GM23338 (cell line): ENCODE data around the gene PYY.

Source experiments
- CREB1 ChIP-seq: fragments of 250-450 bp; sonication (Bioruptor Pico); IDR thresholded peaks from 2 replicates; pipeline ENCODE4 v1.5.0; 2020; ENCODE audit warnings: low read depth, mild to moderate bottlenecking, moderate library complexity
- CTCF ChIP-seq, 2 experiments: fragments of 200-600 bp in 1 of 2; sonication (generic) in 1 of 2; conservative IDR thresholded peaks; 2 replicates each; pipeline versions ENCODE4 v1.5.1 to v1.6.1; 2016 to 2017; ENCODE audit warnings: antibody characterized with exemption in 2 of 2, low read depth in 2 of 2, mild to moderate bottlenecking in 2 of 2, moderate library complexity in 1 of 2
- EZH2 ChIP-seq: fragments of 200-600 bp; sonication (generic); IDR thresholded peaks from one replicate; pipeline ENCODE4 v1.8.0; 2017; ENCODE audit warnings: antibody characterized with exemption, mild to moderate bottlenecking, low read depth; ENCODE audit not compliant: unreplicated experiment
- EZH2phosphoT487 ChIP-seq: fragments of 200-600 bp; sonication (generic); IDR thresholded peaks from one replicate; pipeline ENCODE4 v1.8.1; 2018; ENCODE audit warnings: antibody characterized with exemption; ENCODE audit not compliant: unreplicated experiment
- JUNB ChIP-seq: IDR thresholded peaks from one replicate; pipeline ENCODE4 v1.6.1; 2016; ENCODE audit warnings: antibody characterized with exemption; ENCODE audit not compliant: unreplicated experiment
- POLR2AphosphoS5 ChIP-seq: IDR thresholded peaks from 2 replicates; pipeline ENCODE4 v1.6.1; 2016; ENCODE audit warnings: antibody characterized with exemption, low read depth
- ZNF331 ChIP-seq: fragments of 250-450 bp; sonication (Bioruptor Pico); IDR thresholded peaks from 2 replicates; pipeline ENCODE4 v1.5.0; 2020; ENCODE audit warnings: low read depth, mild to moderate bottlenecking, moderate library complexity
- TF ChIP-seq, protein P1 (sequence below): IDR thresholded peaks from one replicate; pipeline ENCODE4 v1.6.1; 2018; ENCODE audit warnings: antibody characterized with exemption; ENCODE audit not compliant: unreplicated experiment
- TF ChIP-seq, protein P2 (sequence below): IDR thresholded peaks from 2 replicates; pipeline ENCODE4 v1.6.1; 2016; ENCODE audit warnings: antibody characterized with exemption
- TF ChIP-seq, protein P3 (sequence below): fragments of 250-450 bp; sonication (Bioruptor Pico); IDR thresholded peaks from 2 replicates; pipeline ENCODE4 v1.5.0; 2020; ENCODE audit warnings: mild to moderate bottlenecking, moderate library complexity

DNA sequence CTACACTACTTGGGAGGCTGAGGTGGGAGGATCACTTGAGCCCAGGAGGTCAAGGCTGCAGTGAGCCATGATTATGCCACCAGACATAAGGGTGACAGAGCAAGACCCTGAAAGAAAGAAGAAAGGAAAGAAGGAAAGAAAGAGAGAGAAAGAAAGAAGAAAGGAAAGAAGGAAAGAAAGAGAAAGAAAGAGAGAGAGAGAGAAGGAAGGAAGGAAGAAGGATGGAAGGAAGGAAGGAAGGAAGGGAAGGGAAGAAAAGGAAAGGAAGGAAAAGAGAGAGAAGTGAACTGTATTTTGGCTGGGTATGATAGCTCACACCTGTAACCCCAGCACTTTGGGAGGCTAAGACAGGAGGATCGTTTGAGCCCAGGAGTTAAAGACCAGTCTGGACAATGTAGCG, 24.3 kb upstream of the PYY start:
- TF ChIP-seq CTCF (conservative IDR thresholded peaks at IDR 0.05; ENCODE audit: low read depth in 2 of 2) (no peak), EZH2 (no peak), JUNB (no peak), EZH2phosphoT487 (no peak), CREB1 (CRISPR knock-in tag) (no peak), POLR2AphosphoS5 (no peak), ZNF331 (CRISPR knock-in tag) (no peak)
- TF ChIP-seq, protein P1, sequence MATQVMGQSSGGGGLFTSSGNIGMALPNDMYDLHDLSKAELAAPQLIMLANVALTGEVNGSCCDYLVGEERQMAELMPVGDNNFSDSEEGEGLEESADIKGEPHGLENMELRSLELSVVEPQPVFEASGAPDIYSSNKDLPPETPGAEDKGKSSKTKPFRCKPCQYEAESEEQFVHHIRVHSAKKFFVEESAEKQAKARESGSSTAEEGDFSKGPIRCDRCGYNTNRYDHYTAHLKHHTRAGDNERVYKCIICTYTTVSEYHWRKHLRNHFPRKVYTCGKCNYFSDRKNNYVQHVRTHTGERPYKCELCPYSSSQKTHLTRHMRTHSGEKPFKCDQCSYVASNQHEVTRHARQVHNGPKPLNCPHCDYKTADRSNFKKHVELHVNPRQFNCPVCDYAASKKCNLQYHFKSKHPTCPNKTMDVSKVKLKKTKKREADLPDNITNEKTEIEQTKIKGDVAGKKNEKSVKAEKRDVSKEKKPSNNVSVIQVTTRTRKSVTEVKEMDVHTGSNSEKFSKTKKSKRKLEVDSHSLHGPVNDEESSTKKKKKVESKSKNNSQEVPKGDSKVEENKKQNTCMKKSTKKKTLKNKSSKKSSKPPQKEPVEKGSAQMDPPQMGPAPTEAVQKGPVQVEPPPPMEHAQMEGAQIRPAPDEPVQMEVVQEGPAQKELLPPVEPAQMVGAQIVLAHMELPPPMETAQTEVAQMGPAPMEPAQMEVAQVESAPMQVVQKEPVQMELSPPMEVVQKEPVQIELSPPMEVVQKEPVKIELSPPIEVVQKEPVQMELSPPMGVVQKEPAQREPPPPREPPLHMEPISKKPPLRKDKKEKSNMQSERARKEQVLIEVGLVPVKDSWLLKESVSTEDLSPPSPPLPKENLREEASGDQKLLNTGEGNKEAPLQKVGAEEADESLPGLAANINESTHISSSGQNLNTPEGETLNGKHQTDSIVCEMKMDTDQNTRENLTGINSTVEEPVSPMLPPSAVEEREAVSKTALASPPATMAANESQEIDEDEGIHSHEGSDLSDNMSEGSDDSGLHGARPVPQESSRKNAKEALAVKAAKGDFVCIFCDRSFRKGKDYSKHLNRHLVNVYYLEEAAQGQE, result no peak
- TF ChIP-seq, protein P2, sequence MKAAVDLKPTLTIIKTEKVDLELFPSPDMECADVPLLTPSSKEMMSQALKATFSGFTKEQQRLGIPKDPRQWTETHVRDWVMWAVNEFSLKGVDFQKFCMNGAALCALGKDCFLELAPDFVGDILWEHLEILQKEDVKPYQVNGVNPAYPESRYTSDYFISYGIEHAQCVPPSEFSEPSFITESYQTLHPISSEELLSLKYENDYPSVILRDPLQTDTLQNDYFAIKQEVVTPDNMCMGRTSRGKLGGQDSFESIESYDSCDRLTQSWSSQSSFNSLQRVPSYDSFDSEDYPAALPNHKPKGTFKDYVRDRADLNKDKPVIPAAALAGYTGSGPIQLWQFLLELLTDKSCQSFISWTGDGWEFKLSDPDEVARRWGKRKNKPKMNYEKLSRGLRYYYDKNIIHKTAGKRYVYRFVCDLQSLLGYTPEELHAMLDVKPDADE, result no peak
- TF ChIP-seq, protein P3, sequence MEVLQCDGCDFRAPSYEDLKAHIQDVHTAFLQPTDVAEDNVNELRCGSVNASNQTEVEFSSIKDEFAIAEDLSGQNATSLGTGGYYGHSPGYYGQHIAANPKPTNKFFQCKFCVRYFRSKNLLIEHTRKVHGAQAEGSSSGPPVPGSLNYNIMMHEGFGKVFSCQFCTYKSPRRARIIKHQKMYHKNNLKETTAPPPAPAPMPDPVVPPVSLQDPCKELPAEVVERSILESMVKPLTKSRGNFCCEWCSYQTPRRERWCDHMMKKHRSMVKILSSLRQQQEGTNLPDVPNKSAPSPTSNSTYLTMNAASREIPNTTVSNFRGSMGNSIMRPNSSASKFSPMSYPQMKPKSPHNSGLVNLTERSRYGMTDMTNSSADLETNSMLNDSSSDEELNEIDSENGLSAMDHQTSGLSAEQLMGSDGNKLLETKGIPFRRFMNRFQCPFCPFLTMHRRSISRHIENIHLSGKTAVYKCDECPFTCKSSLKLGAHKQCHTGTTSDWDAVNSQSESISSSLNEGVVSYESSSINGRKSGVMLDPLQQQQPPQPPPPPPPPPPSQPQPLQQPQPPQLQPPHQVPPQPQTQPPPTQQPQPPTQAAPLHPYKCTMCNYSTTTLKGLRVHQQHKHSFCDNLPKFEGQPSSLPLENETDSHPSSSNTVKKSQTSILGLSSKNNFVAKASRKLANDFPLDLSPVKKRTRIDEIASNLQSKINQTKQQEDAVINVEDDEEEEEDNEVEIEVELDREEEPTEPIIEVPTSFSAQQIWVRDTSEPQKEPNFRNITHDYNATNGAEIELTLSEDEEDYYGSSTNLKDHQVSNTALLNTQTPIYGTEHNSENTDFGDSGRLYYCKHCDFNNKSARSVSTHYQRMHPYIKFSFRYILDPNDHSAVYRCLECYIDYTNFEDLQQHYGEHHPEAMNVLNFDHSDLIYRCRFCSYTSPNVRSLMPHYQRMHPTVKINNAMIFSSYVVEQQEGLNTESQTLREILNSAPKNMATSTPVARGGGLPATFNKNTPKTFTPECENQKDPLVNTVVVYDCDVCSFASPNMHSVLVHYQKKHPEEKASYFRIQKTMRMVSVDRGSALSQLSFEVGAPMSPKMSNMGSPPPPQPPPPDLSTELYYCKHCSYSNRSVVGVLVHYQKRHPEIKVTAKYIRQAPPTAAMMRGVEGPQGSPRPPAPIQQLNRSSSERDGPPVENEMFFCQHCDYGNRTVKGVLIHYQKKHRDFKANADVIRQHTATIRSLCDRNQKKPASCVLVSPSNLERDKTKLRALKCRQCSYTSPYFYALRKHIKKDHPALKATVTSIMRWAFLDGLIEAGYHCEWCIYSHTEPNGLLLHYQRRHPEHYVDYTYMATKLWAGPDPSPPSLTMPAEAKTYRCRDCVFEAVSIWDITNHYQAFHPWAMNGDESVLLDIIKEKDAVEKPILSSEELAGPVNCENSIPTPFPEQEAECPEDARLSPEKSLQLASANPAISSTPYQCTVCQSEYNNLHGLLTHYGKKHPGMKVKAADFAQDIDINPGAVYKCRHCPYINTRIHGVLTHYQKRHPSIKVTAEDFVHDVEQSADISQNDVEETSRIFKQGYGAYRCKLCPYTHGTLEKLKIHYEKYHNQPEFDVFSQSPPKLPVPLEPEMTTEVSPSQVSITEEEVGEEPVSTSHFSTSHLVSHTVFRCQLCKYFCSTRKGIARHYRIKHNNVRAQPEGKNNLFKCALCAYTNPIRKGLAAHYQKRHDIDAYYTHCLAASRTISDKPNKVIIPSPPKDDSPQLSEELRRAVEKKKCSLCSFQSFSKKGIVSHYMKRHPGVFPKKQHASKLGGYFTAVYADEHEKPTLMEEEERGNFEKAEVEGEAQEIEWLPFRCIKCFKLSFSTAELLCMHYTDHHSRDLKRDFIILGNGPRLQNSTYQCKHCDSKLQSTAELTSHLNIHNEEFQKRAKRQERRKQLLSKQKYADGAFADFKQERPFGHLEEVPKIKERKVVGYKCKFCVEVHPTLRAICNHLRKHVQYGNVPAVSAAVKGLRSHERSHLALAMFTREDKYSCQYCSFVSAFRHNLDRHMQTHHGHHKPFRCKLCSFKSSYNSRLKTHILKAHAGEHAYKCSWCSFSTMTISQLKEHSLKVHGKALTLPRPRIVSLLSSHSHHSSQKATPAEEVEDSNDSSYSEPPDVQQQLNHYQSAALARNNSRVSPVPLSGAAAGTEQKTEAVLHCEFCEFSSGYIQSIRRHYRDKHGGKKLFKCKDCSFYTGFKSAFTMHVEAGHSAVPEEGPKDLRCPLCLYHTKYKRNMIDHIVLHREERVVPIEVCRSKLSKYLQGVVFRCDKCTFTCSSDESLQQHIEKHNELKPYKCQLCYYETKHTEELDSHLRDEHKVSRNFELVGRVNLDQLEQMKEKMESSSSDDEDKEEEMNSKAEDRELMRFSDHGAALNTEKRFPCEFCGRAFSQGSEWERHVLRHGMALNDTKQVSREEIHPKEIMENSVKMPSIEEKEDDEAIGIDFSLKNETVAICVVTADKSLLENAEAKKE, result no peak
